Stimulated activated CD8-positive, alpha-beta memory T cell treated with anti-CD3 and anti-CD28 coated beads, Interleukin-7, amount 100 ng/mL, for 48 hours (primary cell): Measurements from ENCODE around the gene SMAP2.

Experiments used
- DNase-seq, 2 donors: peaks; one replicate each; pipeline ENCODE4 v3.0.0-alpha.2; 2020; ENCODE audit warnings: low read depth in 1 of 2; ENCODE audit errors: extremely low read depth in 1 of 2

SMAP2 gene

GRCh38 chr1:40416709-40417108 is 43.2 kb downstream of the SMAP2 start:
- no peak for DNase-seq

GRCh38 chr1:40421431-40422384 is 48.2 kb downstream of the SMAP2 start:
- DNase-seq = no peak

GRCh38 chr1:40422630-40423263 is 49.2 kb downstream of the SMAP2 start:
- no peak for DNase-seq

GRCh38 chr1:40423264-40423642 is 49.7 kb downstream of the SMAP2 start:
- no peak for DNase-seq

- no peak for DNase-seq
Measured at GRCh38 chr1:40423951-40424618, 50.6 kb downstream of the SMAP2 start.

- no peak for DNase-seq
Measured at GRCh38 chr1:40425198-40425597, 51.7 kb downstream of the SMAP2 start.

- no peak for DNase-seq
Measured at GRCh38 chr1:40431385-40431784, 57.9 kb downstream of the SMAP2 start.

- DNase-seq = no peak
Measured at GRCh38 chr1:40432644-40433390, 59.3 kb downstream of the SMAP2 start.

- no peak for DNase-seq
Measured at GRCh38 chr1:40435471-40435870, 61.9 kb downstream of the SMAP2 start.

GRCh38 chr1:40435876-40436275 is 62.3 kb downstream of the SMAP2 start:
- no peak for DNase-seq

- no peak for DNase-seq
Measured at GRCh38 chr1:40438391-40439015, 65.0 kb downstream of the SMAP2 start.

GRCh38 chr1:40439247-40439646 is 65.7 kb downstream of the SMAP2 start:
- no peak for DNase-seq

- DNase-seq = peak; percentile 90 to 93
Measured at GRCh38 chr1:40449684-40450494, 76.4 kb downstream of the SMAP2 start, which contains the start of gene ZFP69B. TSS of gene ZFP69B (plus strand) at chr1:40450476. CDS start at chr1:40450962, 486 bp downstream.

- DNase-seq = peak; percentile 77 to 88
Measured at GRCh38 chr1:40450495-40451237, 77.1 kb downstream of the SMAP2 start.

GRCh38 chr1:40451238-40451585 is 77.7 kb downstream of the SMAP2 start:
- peak; percentile 1 to 18 for DNase-seq

GRCh38 chr1:40454873-40455272 is 81.3 kb downstream of the SMAP2 start:
- DNase-seq = no peak

GRCh38 chr1:40462956-40463590 is 89.5 kb downstream of the SMAP2 start:
- DNase-seq = no peak

- DNase-seq = no peak
Measured at GRCh38 chr1:40469327-40469726, 95.8 kb downstream of the SMAP2 start.
